BLaER1 (cell line): ENCODE measurements around the gene FRMD4A.

Experiments used
- H3K27ac ChIP-seq: shearing (Covaris generic); formaldehyde crosslinking; 2 replicates; pipeline ENCODE4 v1.8.1; 2022
- H3K27me3 ChIP-seq: shearing (Covaris generic); formaldehyde crosslinking; 2 replicates; pipeline ENCODE4 v1.8.1; 2022
- H3K36me3 ChIP-seq: shearing (Covaris generic); formaldehyde crosslinking; 2 replicates; pipeline ENCODE4 v1.8.1; 2022
- H3K4me1 ChIP-seq: shearing (Covaris generic); formaldehyde crosslinking; 2 replicates; pipeline ENCODE4 v1.8.1; 2022
- H3K4me2 ChIP-seq: shearing (Covaris generic); formaldehyde crosslinking; 2 replicates; pipeline ENCODE4 v1.8.1; 2022
- H3K4me3 ChIP-seq: shearing (Covaris generic); formaldehyde crosslinking; 2 replicates; pipeline ENCODE4 v1.8.1; 2022
- H3K9ac ChIP-seq: shearing (Covaris generic); formaldehyde crosslinking; 2 replicates; pipeline ENCODE4 v1.8.1; 2022
- H3K9me3 ChIP-seq: shearing (Covaris generic); formaldehyde crosslinking; 2 replicates; pipeline ENCODE4 v1.8.1; 2022
- H4K20me1 ChIP-seq: shearing (Covaris generic); formaldehyde crosslinking; 2 replicates; pipeline ENCODE4 v1.8.1; 2022
- Cebpa-rat ChIP-seq: shearing (Covaris generic); IDR thresholded peaks from 2 replicates; pipeline ENCODE4 v1.8.1; 2022

FRMD4A gene

GRCh38 chr10:13730306-13730652, 600.4 kb downstream of the FRMD4A start:
- Histone ChIP-seq H3K9me3 (no peaks in the 10 kb centered on the region), H4K20me1 (no peaks in the 10 kb centered on the region), H3K9ac (no peak overlapping the region), H3K4me3 (no peak overlapping the region), H3K36me3 (no peaks in the 10 kb centered on the region), H3K4me2 (no peak overlapping the region), H3K4me1 (peaks cover 13% of the 10 kb centered on the region), H3K27me3 (no peaks in the 10 kb centered on the region), H3K27ac (no peak overlapping the region)
- TF ChIP-seq Cebpa-rat: no peak

- Histone ChIP-seq H3K9me3 (no peaks in the 10 kb centered on the region), H3K4me1 (peaks cover 13% of the 10 kb centered on the region), H3K27ac (no peak overlapping the region), H3K27me3 (no peaks in the 10 kb centered on the region), H3K9ac (no peak overlapping the region), H3K4me3 (no peak overlapping the region), H4K20me1 (no peaks in the 10 kb centered on the region), H3K4me2 (no peak overlapping the region), H3K36me3 (no peaks in the 10 kb centered on the region)
- no peak for TF ChIP-seq Cebpa-rat
Measured at GRCh38 chr10:13729586-13730305, 601.0 kb downstream of the FRMD4A start.

- Histone ChIP-seq H3K9me3 (no peaks in the 10 kb centered on the region), H3K9ac (no peak overlapping the region), H4K20me1 (no peaks in the 10 kb centered on the region), H3K27ac (no peak overlapping the region), H3K4me1 (peaks cover 13% of the 10 kb centered on the region), H3K4me2 (no peak overlapping the region), H3K36me3 (no peaks in the 10 kb centered on the region), H3K4me3 (no peak overlapping the region), H3K27me3 (no peaks in the 10 kb centered on the region)
- no peak for TF ChIP-seq Cebpa-rat
Measured at GRCh38 chr10:13728898-13729535, 601.7 kb downstream of the FRMD4A start.

GRCh38 chr10:13725594-13725993, 605.1 kb downstream of the FRMD4A start:
- Histone ChIP-seq H3K4me2 (no peak overlapping the region), H3K4me3 (no peak overlapping the region), H3K27ac (no peak overlapping the region), H3K36me3 (no peaks in the 10 kb centered on the region), H4K20me1 (no peaks in the 10 kb centered on the region), H3K4me1 (peaks cover 14% of the 10 kb centered on the region), H3K27me3 (no peaks in the 10 kb centered on the region), H3K9ac (no peak overlapping the region), H3K9me3 (no peaks in the 10 kb centered on the region)
- no peak for TF ChIP-seq Cebpa-rat

- Histone ChIP-seq H3K9ac (no peak overlapping the region), H3K27me3 (no peaks in the 10 kb centered on the region), H3K4me3 (no peak overlapping the region), H3K27ac (no peak overlapping the region), H3K4me2 (no peak overlapping the region), H3K9me3 (no peaks in the 10 kb centered on the region), H3K36me3 (no peaks in the 10 kb centered on the region), H3K4me1 (peaks cover 22% of the 10 kb centered on the region), H4K20me1 (no peaks in the 10 kb centered on the region)
- TF ChIP-seq Cebpa-rat: no peak
Measured at GRCh38 chr10:13724484-13724883, 606.2 kb downstream of the FRMD4A start.

- peaks cover 34% of the 10 kb centered on the region for H3K4me1 ChIP-seq
Measured at GRCh38 chr10:13722747-13723653, 607.7 kb downstream of the FRMD4A start.

GRCh38 chr10:13721486-13721885, 609.2 kb downstream of the FRMD4A start:
- no peaks in the 10 kb centered on the region for H4K20me1 ChIP-seq
- H3K4me3 ChIP-seq: no peak overlapping the region
- no peaks in the 10 kb centered on the region for H3K9me3 ChIP-seq
- no peak for TF ChIP-seq Cebpa-rat
- H3K9ac ChIP-seq: no peak overlapping the region
- peaks cover 47% of the 10 kb centered on the region for H3K4me1 ChIP-seq
- H3K27me3 ChIP-seq: no peaks in the 10 kb centered on the region
- H3K4me2 ChIP-seq: peak overlapping the region; percentile 65
- no peaks in the 10 kb centered on the region for H3K36me3 ChIP-seq
- no peak overlapping the region for H3K27ac ChIP-seq

More at GRCh38 chr10:13722747-13723653, 607.7 kb downstream of the FRMD4A start:
- no peaks in the 10 kb centered on the region for H3K27me3 ChIP-seq
- no peak overlapping the region for H3K4me2 ChIP-seq
- H3K36me3 ChIP-seq: no peaks in the 10 kb centered on the region
- no peaks in the 10 kb centered on the region for H4K20me1 ChIP-seq
- H3K9ac ChIP-seq: no peak overlapping the region
- no peaks in the 10 kb centered on the region for H3K9me3 ChIP-seq
- no peak overlapping the region for H3K27ac ChIP-seq
- peak; percentile 89; the same call in 1 of the 2 replicates for TF ChIP-seq Cebpa-rat
- H3K4me3 ChIP-seq: no peak overlapping the region

- Histone ChIP-seq H3K9ac (no peak overlapping the region), H3K4me1 (peaks cover 47% of the 10 kb centered on the region), H3K4me3 (no peak overlapping the region), H3K27me3 (no peaks in the 10 kb centered on the region), H4K20me1 (no peaks in the 10 kb centered on the region), H3K4me2 (no peak overlapping the region), H3K9me3 (no peaks in the 10 kb centered on the region), H3K27ac (no peak overlapping the region), H3K36me3 (no peaks in the 10 kb centered on the region)
- no peak for TF ChIP-seq Cebpa-rat
Measured at GRCh38 chr10:13720699-13721098, 610.0 kb downstream of the FRMD4A start.

- no peak for TF ChIP-seq Cebpa-rat
- Histone ChIP-seq H4K20me1 (no peaks in the 10 kb centered on the region), H3K9me3 (no peaks in the 10 kb centered on the region), H3K36me3 (no peaks in the 10 kb centered on the region), H3K4me3 (no peak overlapping the region), H3K9ac (peak overlapping the region; percentile 71; the same call in 1 of the 2 replicates), H3K4me1 (peaks cover 47% of the 10 kb centered on the region), H3K4me2 (peak overlapping the region; percentile 83), H3K27ac (peak overlapping the region; percentile 79), H3K27me3 (no peaks in the 10 kb centered on the region)
Measured at GRCh38 chr10:13719425-13719824, 611.3 kb downstream of the FRMD4A start.

- Histone ChIP-seq H4K20me1 (no peaks in the 10 kb centered on the region), H3K27ac (peak overlapping the region; percentile 79), H3K36me3 (no peaks in the 10 kb centered on the region), H3K4me2 (peak overlapping the region; percentile 83), H3K4me3 (peak overlapping the region; percentile 58), H3K9me3 (no peaks in the 10 kb centered on the region), H3K27me3 (no peaks in the 10 kb centered on the region), H3K9ac (peak overlapping the region; percentile 71; the same call in 1 of the 2 replicates), H3K4me1 (peaks cover 47% of the 10 kb centered on the region)
- no peak for TF ChIP-seq Cebpa-rat
Measured at GRCh38 chr10:13718820-13719219, 611.9 kb downstream of the FRMD4A start.
